Neural cell (in vitro differentiated cells): Measurements from ENCODE around the gene RPS6KA5. TPM values are rescaled to one million over a fixed set of nuclear protein-coding genes. Genes with fewer than 3 reads are reported as not detected.
A peak's percentile ranks its signal among the peaks of the same experiment; 100 is the strongest.

Experiments used
- H2AFZ ChIP-seq: fragments of 200-600, 300-800 bp; sonication (generic), shearing (Covaris generic); 2 replicates; pipeline ENCODE4 v1.6.0; 2014; ENCODE audit warnings: low read depth, mild to moderate bottlenecking, antibody characterized with exemption, low read length, moderate library complexity
- H3F3A ChIP-seq: fragments of 200-600 bp; shearing (Covaris generic); 2 replicates; pipeline ENCODE4 v1.6.1; 2016; ENCODE audit warnings: mild to moderate bottlenecking, moderate library complexity, mixed read lengths, antibody characterized with exemption, low read length; ENCODE audit not compliant: insufficient read depth, poor library complexity, severe bottlenecking
- H3K27ac ChIP-seq: fragments of 200-600, 300-800 bp; sonication (generic), shearing (Covaris generic); 2 replicates; pipeline ENCODE4 v1.5.1; 2014; ENCODE audit warnings: mild to moderate bottlenecking, low read length, moderate library complexity
- H3K27me3 ChIP-seq: fragments of 300-800, 200-600 bp; sonication (generic), shearing (Covaris generic); 2 replicates; pipeline ENCODE4 v1.6.0; 2014; ENCODE audit warnings: mild to moderate bottlenecking, low read depth, low read length, moderate library complexity; ENCODE audit not compliant: insufficient read depth
- H3K36me3 ChIP-seq: fragments of 300-800, 200-600 bp; sonication (generic), shearing (Covaris generic); 2 replicates; pipeline ENCODE4 v1.5.1; 2014; ENCODE audit warnings: mild to moderate bottlenecking, antibody characterized with exemption, low read length, moderate library complexity; ENCODE audit not compliant: insufficient read depth
- H3K4me2 ChIP-seq: fragments of 300-800, 200-600 bp; sonication (generic), shearing (Covaris generic); 2 replicates; pipeline ENCODE4 v1.6.0; 2014; ENCODE audit warnings: mild to moderate bottlenecking, low read length
- H3K4me3 ChIP-seq: fragments of 300-800, 200-600 bp; sonication (generic), shearing (Covaris generic); 2 replicates; pipeline ENCODE4 v1.5.1; 2014; ENCODE audit warnings: mild to moderate bottlenecking, low read length, moderate library complexity
- H3K79me2 ChIP-seq: fragments of 200-600 bp; shearing (Covaris generic); replicated peaks from 2 replicates; pipeline ENCODE4 v1.6.0; 2014; ENCODE audit warnings: mild to moderate bottlenecking, low read length, moderate library complexity; ENCODE audit not compliant: insufficient read depth
- H3K9ac ChIP-seq: fragments of 300-800, 200-600 bp; sonication (generic), shearing (Covaris generic); 2 replicates; pipeline ENCODE4 v1.6.1; 2016; ENCODE audit warnings: mild to moderate bottlenecking, low read length, mixed read lengths
- H3K9me2 ChIP-seq: fragments of 200-600 bp; shearing (Covaris generic); 2 replicates; pipeline ENCODE4 v1.6.1; 2016; ENCODE audit warnings: mild to moderate bottlenecking, low read length, mixed read lengths; ENCODE audit not compliant: insufficient read depth
- H3K9me3 ChIP-seq: fragments of 200-600, 300-800 bp; sonication (generic), shearing (Covaris generic); 2 replicates; pipeline ENCODE4 v1.6.1; 2016; ENCODE audit warnings: mild to moderate bottlenecking, mixed run types, low read length, moderate library complexity, mixed read lengths
- H4K20me1 ChIP-seq: fragments of 200-600 bp; shearing (Covaris generic); 2 replicates; pipeline ENCODE4 v1.6.1; 2016; ENCODE audit warnings: mild to moderate bottlenecking, mixed run types; ENCODE audit not compliant: insufficient read depth
- CTCF ChIP-seq: fragments of 450-650 bp; IDR thresholded peaks from 2 replicates; pipeline ENCODE4 v1.5.1; 2014; ENCODE audit warnings: antibody characterized with exemption, mild to moderate bottlenecking, moderate library complexity; ENCODE audit not compliant: poor library complexity, severe bottlenecking
- EP300 ChIP-seq: fragments of 450-650 bp; conservative IDR thresholded peaks from 2 replicates; pipeline ENCODE4 v1.6.1; 2014; ENCODE audit warnings: antibody characterized with exemption, mild to moderate bottlenecking, moderate library complexity; ENCODE audit not compliant: poor library complexity, severe bottlenecking
- EZH2 ChIP-seq: fragments of 200-600, 300-800 bp; shearing (Covaris generic), sonication (generic); IDR thresholded peaks from 2 replicates; pipeline ENCODE4 v1.6.1; 2014; ENCODE audit warnings: antibody characterized with exemption, low read length, borderline replicate concordance, mild to moderate bottlenecking; ENCODE audit not compliant: insufficient read depth, poor library complexity, severe bottlenecking
- MXI1 ChIP-seq: fragments of 450-650 bp; conservative IDR thresholded peaks from 2 replicates; pipeline ENCODE4 v1.6.1; 2014; ENCODE audit warnings: antibody characterized with exemption, mild to moderate bottlenecking; ENCODE audit not compliant: poor library complexity, severe bottlenecking
- POLR2AphosphoS5 ChIP-seq: IDR thresholded peaks from 2 replicates; pipeline ENCODE4 v1.6.1; 2012
- RAD21 ChIP-seq: fragments of 450-650 bp; conservative IDR thresholded peaks from 2 replicates; pipeline ENCODE4 v1.6.1; 2014; ENCODE audit warnings: antibody characterized with exemption, mild to moderate bottlenecking, moderate library complexity
- REST ChIP-seq: IDR thresholded peaks from 2 replicates; pipeline ENCODE4 v1.6.1; 2012; ENCODE audit warnings: borderline replicate concordance
- SMC3 ChIP-seq: fragments of 450-650 bp; conservative IDR thresholded peaks from 2 replicates; pipeline ENCODE4 v1.6.1; 2014; ENCODE audit warnings: antibody characterized with exemption, mild to moderate bottlenecking, moderate library complexity; ENCODE audit not compliant: poor library complexity
- TAF1 ChIP-seq: IDR thresholded peaks from 2 replicates; pipeline ENCODE4 v1.6.1; 2012; ENCODE audit warnings: low read depth
- polyA minus RNA-seq: library from RNA; depleted of rRNA, polyadenylated mRNA; stranded (reverse); fragments of >200 nt; gene quantifications from 2 replicates; pipeline ENCODE4 v1.2.3, GENCODE V29; 2014
- polyA plus RNA-seq: library from polyadenylated mRNA; depleted of rRNA; stranded (reverse); fragments of >200 nt; gene quantifications from 2 replicates; pipeline ENCODE4 v1.2.3, GENCODE V29; 2014

RPS6KA5 gene
- polyA plus RNA-seq, result 6.3 and 11.1 TPM in 2 replicates
- polyA minus RNA-seq, result 14.1 and 19.3 TPM in 2 replicates

GRCh38 chr14:91060351-91061055 lies at the start of gene RPS6KA5:
RPS6KA5 (minus strand) TSS chr14:91060641; CDS start chr14:91060434, 207 bp downstream.
- Histone ChIP-seq H3F3A (no peaks in the 10 kb centered on the region), H3K9ac (peak within 1 kb of the TSS; percentile 97), H3K9me2 (no peaks in the 10 kb centered on the region), H3K27me3 (no peaks in the 10 kb centered on the region), H3K79me2 (no peaks in the 10 kb centered on the region), H3K4me3 (peak within 1 kb of the TSS; percentile 97), H3K9me3 (no peaks in the 10 kb centered on the region), H3K36me3 (no peaks in the 10 kb centered on the region), H3K27ac (peak within 1 kb of the TSS; percentile 96), H3K4me2 (peak within 1 kb of the TSS; percentile 92), H2AFZ (peak within 1 kb of the TSS; percentile 98), H4K20me1 (no peaks in the 10 kb centered on the region)
- TF ChIP-seq SMC3, result peak; percentile 45
- no peak for TF ChIP-seq EZH2
- peak; percentile 90 for TF ChIP-seq REST
- peak; percentile 76 for TF ChIP-seq EP300
- peak; percentile 96 for TF ChIP-seq POLR2AphosphoS5
- TF ChIP-seq RAD21, result peak; percentile 38
- TF ChIP-seq MXI1, result no peak
- TF ChIP-seq TAF1, result peak; percentile 79
- TF ChIP-seq CTCF, result peak; percentile 44

GRCh38 chr14:91108941-91109611 lies 48.6 kb upstream of the RPS6KA5 start:
- Histone ChIP-seq H3K27ac (no peak overlapping the region), H3K27me3 (no peaks in the 10 kb centered on the region), H4K20me1 (no peaks in the 10 kb centered on the region), H2AFZ (no peak overlapping the region), H3K79me2 (no peaks in the 10 kb centered on the region), H3K36me3 (no peaks in the 10 kb centered on the region), H3K9me2 (no peaks in the 10 kb centered on the region), H3K9ac (no peak overlapping the region), H3F3A (no peaks in the 10 kb centered on the region), H3K4me2 (no peak overlapping the region), H3K9me3 (no peaks in the 10 kb centered on the region), H3K4me3 (no peak overlapping the region)
- TF ChIP-seq POLR2AphosphoS5, result no peak
- TF ChIP-seq CTCF, result no peak
- no peak for TF ChIP-seq MXI1
- no peak for TF ChIP-seq EZH2
- TF ChIP-seq REST, result no peak
- TF ChIP-seq TAF1, result no peak
- TF ChIP-seq SMC3, result no peak
- TF ChIP-seq RAD21, result no peak
- no peak for TF ChIP-seq EP300
